ENCODE measurements around the gene SEMA4C.

The SEMA4C gene

DNA sequence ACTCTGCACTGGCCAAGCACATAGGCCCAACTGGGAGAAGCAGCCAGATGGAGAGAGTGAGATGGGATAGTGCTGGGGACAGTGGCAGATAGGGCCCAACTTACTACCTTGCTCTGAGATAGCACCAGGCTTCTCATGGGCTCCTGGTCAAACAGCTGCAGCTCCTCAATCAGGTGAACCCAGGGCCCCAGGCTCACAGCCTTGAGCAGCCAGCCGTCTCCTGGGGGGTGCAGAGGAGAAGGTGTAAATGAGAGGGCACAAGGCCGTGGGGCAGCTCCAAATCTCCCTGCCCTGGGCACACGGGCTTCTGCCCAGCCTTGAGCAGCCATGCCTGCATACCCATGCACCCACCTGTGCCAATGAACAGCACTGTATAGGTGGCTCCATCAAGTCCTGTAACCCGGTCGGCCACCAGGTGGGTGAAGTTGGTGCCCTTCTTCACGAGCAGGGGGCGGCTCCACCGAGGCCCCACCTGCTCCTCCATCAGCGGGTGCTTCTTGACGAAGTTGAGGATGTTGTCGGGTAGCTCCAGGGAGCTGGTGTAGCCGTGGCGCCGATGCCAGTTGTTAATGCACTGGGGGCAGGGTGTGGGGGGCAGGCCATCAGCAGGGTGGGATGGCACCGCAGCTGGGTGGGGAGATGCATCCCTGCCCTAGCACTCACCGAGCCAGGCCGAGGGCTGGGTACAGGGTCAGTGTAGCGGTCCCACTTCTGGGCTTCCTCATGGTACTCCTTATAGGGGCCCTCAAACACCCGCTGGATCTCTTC lies 6.1 kb downstream of the SEMA4C start:
- DNase-seq: peak; percentile 21

DNA sequence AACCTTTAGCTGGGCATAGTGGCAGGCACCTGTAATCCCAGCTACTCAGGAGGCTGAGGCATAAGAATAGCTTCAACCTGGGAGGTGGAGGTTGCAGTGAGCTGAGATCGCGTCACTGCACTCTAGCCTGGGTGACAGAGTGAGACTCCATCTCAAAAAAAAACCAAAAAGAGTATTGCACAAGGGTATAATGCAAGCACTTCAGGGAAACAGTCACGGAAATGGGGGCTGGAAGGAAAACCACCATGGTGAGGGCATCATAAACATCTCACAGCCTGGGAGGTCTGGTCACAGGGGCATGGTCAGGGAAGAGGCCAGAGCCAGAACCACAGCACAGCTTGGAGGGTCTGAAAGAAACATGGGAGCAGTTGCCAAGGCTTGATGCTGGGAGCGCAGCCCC lies 6.8 kb downstream of the SEMA4C start:
- DNase-seq: peak; percentile 29

DNA sequence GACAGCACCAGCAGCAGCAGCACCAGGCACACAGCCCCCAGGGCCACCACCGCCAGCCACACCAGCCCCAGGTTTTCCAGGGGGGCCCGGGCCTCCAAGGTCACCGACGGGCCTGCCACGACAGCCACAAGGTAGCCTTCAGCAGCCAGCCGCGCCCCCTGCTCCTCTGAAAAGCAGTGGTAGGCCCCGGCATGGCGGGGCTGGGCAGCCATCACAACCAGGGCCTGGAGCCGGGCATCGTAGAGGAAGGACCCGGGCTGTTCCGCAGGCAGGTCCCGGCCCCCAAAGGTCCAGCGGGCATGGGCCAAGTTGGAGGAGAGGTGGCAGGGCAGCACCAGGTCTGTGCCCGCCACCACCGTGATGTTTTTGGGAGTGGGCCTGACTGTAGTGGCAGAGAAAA lies 8.8 kb downstream of the SEMA4C start:
- no peak for DNase-seq

DNA sequence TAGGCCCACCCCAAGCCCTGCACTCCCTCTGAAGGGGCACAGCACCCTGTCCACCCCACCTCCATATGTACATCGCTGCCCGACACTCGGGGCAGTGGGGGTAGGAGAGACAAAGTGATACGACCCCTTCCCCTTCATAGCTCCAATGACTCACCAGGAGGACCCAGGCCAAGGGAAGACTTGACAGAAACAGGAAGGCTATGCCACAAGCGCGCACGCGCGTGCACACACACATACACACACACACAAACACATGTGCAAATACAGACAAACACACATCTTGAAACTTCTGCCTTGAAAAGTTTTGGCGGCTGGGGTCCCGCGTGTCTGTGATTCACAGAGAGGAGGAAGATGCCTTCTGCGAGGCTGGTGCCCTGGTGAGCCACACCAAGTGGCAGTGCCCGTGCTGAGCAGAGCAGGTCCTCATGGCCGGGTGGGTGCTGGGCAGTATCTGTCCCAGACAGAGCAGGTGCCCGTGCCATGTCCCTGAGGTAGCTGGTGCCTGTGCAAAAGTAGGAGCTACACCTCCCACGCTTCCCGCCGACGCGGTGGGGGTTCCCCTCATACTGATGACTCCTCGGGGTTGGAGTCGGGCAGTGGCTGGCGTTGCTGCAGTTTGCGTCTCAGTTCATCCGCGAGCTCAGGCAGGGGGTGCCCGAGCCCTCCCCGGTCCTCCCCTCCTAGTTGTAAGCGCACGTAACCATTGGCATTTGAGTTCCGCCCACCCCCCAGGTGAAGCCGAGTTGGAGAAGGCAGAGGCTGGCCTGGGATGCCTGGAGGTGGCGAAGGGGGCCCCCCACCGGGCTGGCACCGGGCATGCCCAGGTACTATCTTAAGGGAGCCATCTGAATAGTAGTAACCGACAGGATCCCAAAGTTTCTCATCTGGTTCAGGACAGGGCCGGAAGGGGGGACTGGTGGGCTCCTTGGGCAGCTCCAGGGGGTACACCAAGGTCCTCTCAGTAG lies 9.5 kb downstream of the SEMA4C start:
- no peak for DNase-seq

DNA sequence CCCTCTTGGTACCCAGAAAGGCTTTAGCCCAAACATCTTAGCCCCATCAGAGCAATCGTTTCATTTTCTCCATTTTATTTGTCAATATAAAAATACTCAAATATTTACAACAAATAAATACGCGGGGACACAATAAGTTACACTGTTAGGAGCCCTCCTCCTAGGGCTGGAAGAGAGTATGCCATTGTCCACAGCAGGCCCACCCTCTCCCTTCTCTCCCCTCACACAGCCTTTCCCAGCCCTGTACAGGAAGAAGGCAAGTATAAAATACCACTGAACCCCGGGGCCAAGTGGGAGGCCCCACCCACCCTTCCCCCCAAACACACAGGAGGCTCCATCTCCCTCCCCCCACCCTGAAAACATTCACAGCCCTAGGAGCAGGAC lies 10.2 kb downstream of the SEMA4C start:
- DNase-seq: no peak

DNA sequence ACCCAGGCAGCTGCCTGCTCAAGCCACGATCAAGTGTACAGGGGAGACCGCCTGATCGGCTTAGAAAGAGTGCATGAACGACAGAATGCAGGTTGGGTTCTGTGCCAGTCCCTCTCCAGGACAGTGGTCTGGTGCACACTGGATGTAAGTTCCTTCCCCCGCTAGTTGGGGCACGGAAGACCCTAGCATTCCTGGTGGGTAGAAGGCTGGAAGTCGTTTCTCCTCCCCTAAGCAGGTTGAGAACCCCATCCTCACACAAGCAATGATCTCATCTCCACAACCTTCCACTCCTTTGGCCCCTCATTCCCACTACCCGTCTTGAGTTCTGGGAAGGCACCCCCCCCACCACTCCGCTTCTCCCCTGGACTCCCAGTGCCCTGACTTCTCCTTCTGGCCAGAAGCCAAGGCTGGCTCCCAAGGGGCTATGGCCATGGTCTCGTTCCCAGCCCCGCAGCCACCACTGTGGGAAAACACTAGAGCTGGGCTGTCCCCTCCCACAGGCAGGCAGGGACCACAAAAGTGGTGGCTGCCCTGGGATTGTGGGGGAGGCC lies 10.7 kb downstream of the SEMA4C start:
- no peak for DNase-seq

DNA sequence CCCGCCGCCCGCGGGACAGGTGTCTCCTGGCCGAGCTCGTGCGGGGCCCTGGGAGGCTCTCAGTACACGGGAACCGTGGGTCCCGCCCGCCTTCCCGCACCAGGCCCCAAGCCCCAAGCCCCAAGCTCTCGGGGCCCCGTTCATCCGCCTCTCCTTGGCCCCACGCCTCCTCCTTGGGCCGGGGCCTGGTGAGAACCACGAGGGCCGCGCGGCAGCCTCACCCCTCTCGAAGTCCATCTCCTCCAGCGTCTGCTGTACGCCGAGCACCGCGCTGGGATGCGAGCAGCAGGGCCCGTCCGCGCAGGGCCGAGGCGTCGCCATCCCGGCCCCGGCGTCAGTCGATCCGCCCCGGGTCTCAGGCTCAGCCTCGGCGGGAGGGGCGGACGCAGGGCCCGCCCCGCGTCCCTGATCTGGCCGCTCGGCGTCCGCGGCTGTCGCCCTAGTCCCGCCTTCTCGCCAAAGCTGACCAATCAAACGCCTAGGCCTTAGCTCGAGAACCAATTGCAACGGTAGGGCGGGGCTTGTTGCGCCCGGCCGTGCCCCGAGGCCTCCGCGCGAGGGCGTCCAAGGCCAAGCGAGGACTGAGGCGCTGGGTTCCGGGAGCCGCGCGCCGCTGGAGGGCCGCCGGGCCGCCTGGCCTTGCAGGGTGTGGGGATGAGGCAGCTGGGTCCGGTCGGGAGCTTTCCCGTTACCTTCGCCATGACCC lies 12.1 kb downstream of the SEMA4C start, which contains the start of gene ANKRD39:
ANKRD39 (minus strand) TSS at position 350 of the 706 bp plus-strand sequence; CDS start at position 321, 29 bp downstream.
- DNase-seq: peak; percentile 98

DNA sequence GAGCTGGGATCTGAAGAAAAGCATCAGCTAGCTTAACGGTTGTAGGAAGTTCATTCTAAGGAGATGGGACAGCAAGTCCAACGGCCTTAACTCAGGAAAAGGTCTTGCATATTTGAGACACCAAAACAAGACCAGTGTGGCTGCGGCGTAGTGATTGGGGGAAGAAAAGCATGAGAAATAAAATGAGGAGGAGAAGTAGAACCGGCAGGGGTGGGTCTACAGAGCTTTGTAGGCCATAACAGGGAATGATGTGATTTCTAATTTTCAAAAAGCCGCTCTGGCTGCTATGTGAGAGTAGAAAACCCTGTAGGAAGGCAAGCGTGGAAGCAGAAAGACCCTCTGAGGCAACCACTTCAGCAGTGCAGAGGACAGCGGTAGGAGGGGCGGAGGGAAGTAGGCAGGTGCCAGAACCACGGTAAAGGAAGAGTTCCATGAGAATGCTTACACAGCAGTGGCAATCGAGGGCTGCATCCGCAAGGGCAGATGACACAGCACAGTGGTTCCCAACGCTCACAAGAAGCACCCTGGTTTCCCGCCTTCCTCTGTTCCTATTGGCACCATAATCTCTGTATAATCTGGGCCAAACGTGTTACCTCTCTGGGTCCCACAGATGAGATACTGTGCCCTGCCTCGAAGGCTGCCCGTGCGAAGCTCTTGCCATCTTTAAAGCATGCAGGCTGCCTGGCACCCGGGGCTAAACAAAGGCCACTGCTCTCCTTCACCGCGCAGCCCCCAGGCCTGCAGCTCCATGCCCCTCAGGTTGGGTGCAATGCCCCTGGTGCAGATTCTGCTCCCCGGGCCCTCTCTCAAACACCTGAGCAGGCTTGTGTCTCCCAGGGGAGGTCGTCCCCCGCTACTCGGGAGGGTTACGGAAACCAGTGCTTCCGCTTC lies 12.9 kb downstream of the SEMA4C start:
- no peak for DNase-seq

DNA sequence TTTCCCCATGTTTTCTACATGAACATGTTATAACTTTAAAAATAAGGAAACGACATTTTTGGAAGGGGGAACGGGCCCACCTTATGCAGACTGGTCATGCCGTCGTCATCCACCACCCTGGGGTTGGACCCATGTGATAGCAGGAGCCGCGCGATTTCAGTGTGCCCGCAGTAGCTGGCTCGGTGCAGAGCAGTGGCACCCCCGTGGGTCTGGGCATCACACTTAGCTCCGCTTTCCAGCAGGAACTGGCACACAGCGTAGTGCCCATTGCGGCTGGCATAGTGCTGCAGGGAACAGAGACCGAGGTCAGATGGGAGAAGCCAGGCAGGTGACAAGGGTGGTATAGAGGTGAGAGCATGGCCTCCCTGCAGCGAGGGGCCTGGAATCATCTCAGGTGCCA lies 16.6 kb downstream of the SEMA4C start:
- no peak for DNase-seq

DNA sequence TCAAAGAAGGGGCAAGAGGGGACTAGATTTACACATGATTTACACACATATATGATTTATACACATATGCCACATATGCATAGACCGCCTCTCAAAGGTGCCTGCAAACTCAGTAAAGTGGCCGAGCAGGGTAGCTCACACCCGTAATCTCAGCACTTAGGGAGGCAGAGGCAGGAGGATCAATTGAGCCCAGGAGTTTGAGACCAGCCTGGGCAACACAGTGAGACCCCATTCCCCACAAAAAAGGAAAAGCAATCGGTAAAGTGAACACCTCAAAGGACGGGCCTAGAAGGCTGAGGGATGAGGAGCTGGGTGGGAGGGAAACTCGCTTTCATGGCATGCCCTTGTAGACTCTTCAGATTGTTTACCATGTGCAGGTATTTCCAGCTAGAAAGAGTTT lies 17.2 kb downstream of the SEMA4C start:
- DNase-seq: no peak

DNA sequence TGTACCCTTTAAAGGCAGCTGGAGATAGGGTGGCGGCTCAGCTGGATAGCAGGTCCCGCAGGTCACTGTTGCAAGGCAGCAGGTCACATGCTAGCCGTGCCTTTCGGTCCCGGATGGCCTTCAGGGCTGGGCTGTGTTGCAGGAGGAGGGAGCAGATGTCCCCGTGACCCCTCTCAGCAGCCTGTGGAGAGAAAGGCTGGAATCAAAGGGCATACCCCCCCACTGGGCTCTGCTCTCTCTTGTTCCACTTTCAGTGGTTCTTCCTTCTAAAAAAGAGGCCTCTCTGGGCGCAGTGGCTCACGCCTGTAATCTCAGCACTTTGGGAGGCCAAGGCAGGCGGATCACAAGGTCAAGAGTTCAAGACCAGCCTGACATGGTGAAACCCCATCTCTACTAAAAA lies 21.6 kb downstream of the SEMA4C start:
- DNase-seq: no peak

DNA sequence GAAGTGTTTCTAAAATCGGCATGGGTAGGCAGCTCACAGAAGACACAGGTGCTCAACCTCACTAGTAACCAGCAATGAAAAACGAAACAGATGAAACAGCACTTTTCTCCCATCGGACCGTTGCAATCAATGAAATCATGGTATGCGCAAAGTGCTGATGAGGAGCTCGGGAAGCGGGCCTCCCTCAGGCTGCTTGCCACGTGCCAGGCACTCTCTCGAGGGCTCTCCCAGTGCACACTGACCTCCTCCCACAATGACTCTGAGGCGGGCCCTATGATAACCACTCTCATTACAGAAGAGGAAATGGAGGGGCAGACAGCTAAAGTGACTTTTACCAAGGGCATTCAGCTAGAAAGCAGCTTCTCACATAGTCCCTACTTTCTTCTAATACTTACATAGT lies 22.3 kb downstream of the SEMA4C start:
- DNase-seq: no peak

DNA sequence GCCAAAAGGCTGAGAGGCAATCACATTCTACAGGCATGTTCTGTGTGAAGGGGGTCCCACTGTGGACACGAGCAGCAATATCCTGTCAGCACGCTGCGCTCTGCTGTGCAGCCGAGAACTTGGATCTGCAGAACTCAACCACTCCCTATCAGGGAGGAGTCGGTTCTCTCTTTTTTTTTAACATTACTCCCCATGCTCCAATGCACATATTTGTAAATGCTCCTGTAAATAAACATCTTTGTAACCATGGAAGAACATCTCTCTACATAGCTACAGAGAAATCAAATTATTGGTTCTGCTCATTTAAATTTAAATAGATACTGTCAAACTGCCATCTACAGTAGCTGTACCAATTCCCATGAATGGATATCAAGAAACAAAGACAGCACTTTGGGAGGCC lies 23.1 kb downstream of the SEMA4C start:
- DNase-seq: peak; percentile 7

DNA sequence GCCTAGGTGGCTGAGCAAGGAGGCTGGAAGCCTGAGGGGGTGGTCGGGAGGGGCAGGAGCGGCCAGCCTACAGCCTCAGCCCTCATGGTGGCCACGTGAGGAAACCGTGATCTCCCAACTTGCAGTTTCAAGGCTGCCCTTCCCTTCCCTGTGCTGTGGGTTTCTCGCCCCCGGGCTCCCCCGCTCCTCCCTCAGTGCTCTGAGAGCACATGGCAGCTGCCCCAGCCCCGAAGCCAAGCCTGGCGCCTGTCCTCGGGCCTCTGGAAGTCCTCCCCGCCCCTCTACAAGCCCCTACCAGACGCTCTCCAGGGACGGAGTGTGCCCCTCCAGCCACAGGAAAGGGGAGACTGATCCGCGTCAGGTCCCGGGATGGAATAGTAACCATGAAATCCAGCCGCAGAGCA lies 25.5 kb downstream of the SEMA4C start:
- DNase-seq: peak; percentile 14

DNA sequence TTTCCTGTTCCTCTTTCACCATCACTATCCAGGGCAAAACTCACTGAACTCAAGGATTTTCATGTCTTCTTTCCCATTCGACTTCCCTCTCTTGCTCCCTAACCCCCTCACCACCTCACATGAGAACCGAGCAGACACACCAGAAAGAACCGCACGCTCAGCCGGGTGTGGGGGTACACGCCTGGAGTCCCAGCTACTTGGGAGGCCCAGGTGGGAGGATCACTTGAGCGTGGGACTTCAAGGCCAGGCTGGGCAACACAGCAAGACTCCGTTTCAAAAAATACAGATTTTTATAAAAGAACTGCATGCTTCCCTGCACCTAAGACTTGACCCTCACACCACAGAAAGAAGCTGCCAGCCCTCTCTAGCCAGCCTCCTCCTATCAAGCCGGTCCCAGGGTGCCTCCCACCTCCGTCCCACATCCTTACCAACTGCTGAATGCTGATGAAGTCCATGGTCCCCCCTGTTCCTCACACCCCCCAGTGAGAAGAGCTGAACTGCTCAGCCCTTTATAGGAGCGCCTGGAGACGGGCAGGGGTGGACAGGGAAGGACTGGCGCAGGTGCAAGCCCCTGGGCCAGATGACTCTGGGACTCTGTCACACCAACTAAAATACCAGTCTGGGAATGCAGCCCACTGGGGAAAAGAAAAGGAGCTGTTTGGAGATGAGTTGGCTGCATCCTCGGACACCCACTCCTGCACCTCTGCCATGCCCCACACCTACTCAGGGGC lies 26.2 kb downstream of the SEMA4C start, which contains the start of gene ANKRD23:
ANKRD23 (minus strand) TSS at position 484 of the 731 bp plus-strand sequence; CDS start at position 455, 29 bp downstream.
- DNase-seq: peak; percentile 39

DNA sequence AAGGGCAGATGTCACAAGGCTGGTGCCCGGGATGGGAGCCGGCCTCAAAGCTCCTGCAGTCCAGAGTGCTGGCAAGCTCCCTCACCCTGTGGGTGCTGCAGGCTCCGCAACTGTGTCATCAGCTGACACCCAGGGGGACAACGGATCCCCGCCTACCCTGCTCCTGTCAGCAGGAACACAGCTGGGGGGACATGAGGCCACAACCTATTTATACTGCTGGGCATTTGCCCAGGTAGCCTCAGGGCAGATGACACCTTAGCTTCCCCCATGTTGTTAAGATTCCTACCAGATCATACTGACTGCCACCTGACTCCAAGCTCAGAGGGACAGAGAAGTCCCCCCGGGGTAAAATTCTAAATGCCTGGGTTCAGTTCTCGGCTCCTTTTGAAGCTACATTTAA lies 27.3 kb downstream of the SEMA4C start:
- DNase-seq: peak; percentile 30

DNA sequence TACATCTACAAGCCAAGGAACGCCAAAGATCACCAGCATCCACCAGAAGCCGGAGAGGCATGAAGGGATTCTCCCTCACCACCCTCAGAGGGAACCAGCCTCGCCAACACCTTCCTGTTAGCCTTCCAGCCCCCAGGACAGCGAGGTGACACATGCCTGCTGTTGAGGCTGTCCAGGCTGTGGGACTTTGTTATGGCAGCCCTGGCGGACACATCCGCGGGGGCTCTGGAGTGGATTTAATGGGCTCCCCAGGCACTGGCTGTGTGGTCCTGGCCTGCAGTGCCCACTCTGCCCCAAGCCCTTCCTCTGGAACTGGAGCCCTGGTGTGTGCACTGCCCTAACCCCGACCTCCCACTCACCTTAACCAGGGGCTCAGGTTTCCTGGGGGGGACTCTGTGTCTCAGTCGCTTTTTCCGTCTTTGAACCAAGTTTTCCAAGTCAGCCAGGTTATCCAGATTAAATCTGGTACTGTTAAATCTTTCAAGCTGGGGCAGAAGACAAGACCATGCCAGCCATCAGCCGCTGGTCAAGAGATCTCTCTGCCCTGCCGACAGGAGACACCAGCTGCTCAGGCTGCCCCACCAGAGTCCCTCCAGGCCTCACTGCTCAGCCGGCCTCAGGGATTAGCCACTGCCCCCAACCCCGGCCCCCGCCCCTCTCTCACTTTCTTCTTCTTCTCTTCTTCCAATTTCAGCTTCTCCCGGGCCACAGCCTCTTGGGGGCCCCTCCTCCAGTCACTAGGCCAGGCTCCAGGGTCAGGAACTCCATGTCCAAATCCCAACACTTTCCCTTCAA lies 28.0 kb downstream of the SEMA4C start:
- DNase-seq: peak; percentile 28

DNA sequence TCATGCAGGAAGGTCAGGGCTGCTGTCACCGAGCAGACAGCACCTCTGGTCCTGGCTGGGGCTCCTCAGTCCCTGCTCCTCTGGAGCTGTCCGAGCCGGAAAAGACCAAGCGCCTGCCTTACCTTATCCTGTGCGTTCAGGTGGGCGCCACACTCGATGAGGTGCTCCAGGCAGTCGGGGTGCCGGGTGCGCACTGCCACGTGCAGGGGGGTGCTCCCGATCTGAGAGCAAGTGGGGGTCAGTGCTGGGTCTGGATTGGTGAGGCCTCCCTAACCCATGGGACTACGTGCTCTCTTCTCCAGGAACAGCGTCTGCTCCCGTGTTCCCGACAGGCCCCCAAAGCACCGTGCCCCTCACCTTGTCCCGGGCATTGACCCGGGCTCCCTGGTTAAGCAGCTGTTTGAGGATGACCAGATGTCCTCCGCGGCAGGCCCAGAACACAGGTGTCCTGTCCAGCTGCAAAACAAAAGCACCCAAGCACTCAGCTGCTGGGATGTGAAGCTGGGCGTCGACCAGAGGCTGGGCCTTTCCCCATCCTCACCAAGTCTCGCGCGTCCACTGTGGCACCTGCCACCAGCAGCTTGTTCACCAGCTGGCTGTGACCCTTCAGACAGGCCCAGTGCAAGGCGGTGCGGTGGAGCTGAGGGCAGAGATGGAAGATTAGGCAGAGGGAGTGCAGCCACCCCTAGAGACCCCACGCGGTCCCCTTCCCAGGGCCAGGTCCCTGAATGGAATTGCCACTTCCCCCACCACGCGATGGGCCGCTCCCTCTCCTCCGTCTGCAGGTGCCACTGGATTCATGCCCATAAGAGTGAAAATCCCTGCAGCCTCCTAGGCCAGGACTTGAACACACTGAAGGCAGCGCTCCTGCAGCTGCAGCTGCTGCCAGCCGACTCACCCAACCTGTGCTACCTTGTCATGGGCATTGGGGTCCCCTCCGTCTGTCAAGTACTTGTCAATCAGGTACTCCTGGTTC lies 29.7 kb downstream of the SEMA4C start:
- peak; percentile 36 for DNase-seq
